OCI-LY3 (cell line): Measurements from ENCODE around the gene ZNF682.
"Not testable (repeated sequence)": the region's sequence is repeated elsewhere in the genome, so short reads cannot be mapped to it uniquely, and the experiment has no call there.

Experiments
- H2AFZ ChIP-seq: fragments of 200-600, 300-600 bp; shearing (Covaris generic); 2 replicates; pipeline ENCODE4 v1.6.0; 2014; ENCODE audit warnings: antibody characterized with exemption, low read depth, low read length
- H3K27ac ChIP-seq: fragments of 200-600, 300-600 bp; sonication (generic); 2 replicates; pipeline ENCODE4 v1.5.1; 2014; ENCODE audit warnings: mild to moderate bottlenecking, low read length, moderate library complexity, mixed read lengths
- H3K27me3 ChIP-seq: fragments of 200-600, 300-600 bp; sonication (generic); 2 replicates; pipeline ENCODE4 v1.6.1; 2014; ENCODE audit warnings: low read depth, low read length, mixed read lengths
- H3K36me3 ChIP-seq: fragments of 200-600, 300-600 bp; sonication (generic); replicated peaks from 2 replicates; pipeline ENCODE3; 2014; ENCODE audit warnings: low read depth, low read length, mixed read lengths
- H3K4me1 ChIP-seq: fragments of 300-600, 200-600 bp; sonication (generic); 2 replicates; pipeline ENCODE4 v1.6.1; 2014; ENCODE audit warnings: low read length, mixed read lengths
- H3K4me2 ChIP-seq: fragments of 200-600, 300-600 bp; sonication (generic); 2 replicates; pipeline ENCODE4 v1.6.1; 2014; ENCODE audit warnings: low read length, mixed read lengths
- H3K4me3 ChIP-seq: fragments of 300-600, 200-600 bp; sonication (generic); 2 replicates; pipeline ENCODE4 v1.5.1; 2014; ENCODE audit warnings: antibody characterized with exemption, mild to moderate bottlenecking, low read length, moderate library complexity
- H3K79me2 ChIP-seq: fragments of 300-600, 200-600 bp; shearing (Covaris generic); 2 replicates; pipeline ENCODE4 v1.6.1; 2014; ENCODE audit warnings: mild to moderate bottlenecking, low read length, mixed read lengths
- H3K9ac ChIP-seq: fragments of 300-600, 200-600 bp; shearing (Covaris generic); 2 replicates; pipeline ENCODE4 v1.6.0; 2014; ENCODE audit warnings: mild to moderate bottlenecking, low read length, moderate library complexity
- H3K9me3 ChIP-seq: fragments of 200-600, 300-600 bp; shearing (Covaris generic); 2 replicates; pipeline ENCODE4 v1.6.1; 2014; ENCODE audit warnings: low read length, mixed read lengths; ENCODE audit not compliant: insufficient read depth
- H4K20me1 ChIP-seq: fragments of 200-600, 300-600 bp; sonication (generic); 2 replicates; pipeline ENCODE4 v1.6.1; 2016; ENCODE audit warnings: low read length, mixed read lengths; ENCODE audit not compliant: insufficient read depth
- EZH2phosphoT487 ChIP-seq: fragments of 200-600 bp; shearing (Covaris generic); IDR thresholded peaks from 2 replicates; pipeline ENCODE4 v1.6.1; 2018; ENCODE audit warnings: antibody characterized with exemption, mixed run types, low read depth
- TF ChIP-seq, protein P1 (sequence below): fragments of 200-600, 300-600 bp; sonication (generic); IDR thresholded peaks from 2 replicates; pipeline ENCODE4 v1.5.1; 2014; ENCODE audit warnings: antibody characterized with exemption, low read length, low read depth

Gene ZNF682

DNA sequence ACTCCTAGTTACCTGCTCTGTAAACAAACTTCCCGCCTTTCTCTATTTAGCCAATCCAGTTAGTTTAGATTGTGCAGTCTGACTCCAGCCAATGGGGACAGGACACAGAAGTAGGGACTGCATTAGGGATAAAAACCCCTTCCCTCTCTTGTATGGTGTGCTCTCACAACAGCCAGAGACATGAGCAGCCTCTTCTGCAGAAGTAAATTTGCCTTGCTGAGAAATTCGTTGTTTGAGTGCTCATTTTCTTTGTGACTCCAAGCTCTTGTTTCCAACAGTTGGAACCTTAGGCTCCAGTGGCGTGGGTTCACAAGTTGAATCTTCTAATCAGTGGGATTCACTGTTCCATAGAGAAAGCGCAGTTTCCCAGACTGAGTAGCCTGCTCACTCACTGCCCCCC is 72.4 kb downstream of the ZNF682 start:
- TF ChIP-seq, protein P1, sequence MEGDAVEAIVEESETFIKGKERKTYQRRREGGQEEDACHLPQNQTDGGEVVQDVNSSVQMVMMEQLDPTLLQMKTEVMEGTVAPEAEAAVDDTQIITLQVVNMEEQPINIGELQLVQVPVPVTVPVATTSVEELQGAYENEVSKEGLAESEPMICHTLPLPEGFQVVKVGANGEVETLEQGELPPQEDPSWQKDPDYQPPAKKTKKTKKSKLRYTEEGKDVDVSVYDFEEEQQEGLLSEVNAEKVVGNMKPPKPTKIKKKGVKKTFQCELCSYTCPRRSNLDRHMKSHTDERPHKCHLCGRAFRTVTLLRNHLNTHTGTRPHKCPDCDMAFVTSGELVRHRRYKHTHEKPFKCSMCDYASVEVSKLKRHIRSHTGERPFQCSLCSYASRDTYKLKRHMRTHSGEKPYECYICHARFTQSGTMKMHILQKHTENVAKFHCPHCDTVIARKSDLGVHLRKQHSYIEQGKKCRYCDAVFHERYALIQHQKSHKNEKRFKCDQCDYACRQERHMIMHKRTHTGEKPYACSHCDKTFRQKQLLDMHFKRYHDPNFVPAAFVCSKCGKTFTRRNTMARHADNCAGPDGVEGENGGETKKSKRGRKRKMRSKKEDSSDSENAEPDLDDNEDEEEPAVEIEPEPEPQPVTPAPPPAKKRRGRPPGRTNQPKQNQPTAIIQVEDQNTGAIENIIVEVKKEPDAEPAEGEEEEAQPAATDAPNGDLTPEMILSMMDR = no peak
- TF ChIP-seq EZH2phosphoT487 = no peak
- peaks cover 26% of the 10 kb centered on the region for H3K9me3 ChIP-seq

DNA sequence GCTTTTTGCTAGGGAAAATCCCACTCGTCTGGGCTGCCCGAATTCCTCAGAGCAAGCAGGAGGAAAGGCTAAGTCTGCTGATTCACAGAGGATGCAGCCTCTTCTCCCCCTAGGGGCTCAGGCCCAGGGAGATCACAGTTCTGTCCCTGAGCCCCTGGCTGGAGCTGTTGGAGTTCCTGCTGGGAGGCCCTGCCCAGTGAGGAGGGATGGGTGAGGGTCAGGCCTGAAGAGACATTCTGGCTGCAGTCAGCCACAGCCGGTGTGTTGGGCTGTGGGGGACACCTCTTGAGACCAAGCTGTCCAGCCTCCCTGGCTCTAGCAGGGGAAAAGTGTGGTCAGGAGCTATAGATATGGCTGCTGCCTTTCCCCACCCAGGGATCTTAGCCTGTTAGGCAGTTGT is 73.2 kb downstream of the ZNF682 start:
- H4K20me1 ChIP-seq, H3K4me3 ChIP-seq, H3K4me1 ChIP-seq, H3K27me3 ChIP-seq, H3K36me3 ChIP-seq, H3K27ac ChIP-seq, H3K4me2 ChIP-seq, H3K9ac ChIP-seq, H2AFZ ChIP-seq, H3K79me2 ChIP-seq: not testable (repeated sequence)
- H3K9me3 ChIP-seq = peaks cover 26% of the 10 kb centered on the region

More for the DNA sequence above, 72.4 kb downstream of the ZNF682 start:
- no peaks in the 10 kb centered on the region for H3K36me3 ChIP-seq
- no peaks in the 10 kb centered on the region for H3K27me3 ChIP-seq
- no peak overlapping the region for H3K9ac ChIP-seq
- H4K20me1 ChIP-seq = no peaks in the 10 kb centered on the region
- H3K79me2 ChIP-seq = no peaks in the 10 kb centered on the region
- H2AFZ ChIP-seq = no peak overlapping the region
- no peak overlapping the region for H3K4me2 ChIP-seq
- H3K4me3 ChIP-seq = no peak overlapping the region
- no peaks in the 10 kb centered on the region for H3K4me1 ChIP-seq
- H3K27ac ChIP-seq = no peak overlapping the region

DNA sequence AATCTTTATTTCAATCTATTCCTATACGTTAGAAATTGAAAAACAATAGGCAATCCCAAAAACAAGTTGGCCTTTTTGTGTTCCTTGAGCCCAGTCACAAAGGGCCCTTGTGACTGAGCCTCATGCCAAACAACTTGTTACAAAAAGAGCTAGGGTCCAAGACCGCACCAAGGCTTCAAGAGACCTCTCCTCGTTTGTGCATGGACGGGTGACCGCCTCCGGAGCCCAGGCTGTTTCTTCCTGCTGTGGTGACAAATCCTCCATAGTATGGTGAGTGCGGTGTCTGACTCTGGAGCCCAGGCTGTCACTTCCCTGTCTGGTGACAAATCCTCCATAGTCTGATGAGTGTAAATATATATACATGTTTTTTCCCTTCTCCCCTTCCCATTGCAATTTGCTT is 74.9 kb downstream of the ZNF682 start:
- no peak overlapping the region for H3K4me2 ChIP-seq

DNA sequence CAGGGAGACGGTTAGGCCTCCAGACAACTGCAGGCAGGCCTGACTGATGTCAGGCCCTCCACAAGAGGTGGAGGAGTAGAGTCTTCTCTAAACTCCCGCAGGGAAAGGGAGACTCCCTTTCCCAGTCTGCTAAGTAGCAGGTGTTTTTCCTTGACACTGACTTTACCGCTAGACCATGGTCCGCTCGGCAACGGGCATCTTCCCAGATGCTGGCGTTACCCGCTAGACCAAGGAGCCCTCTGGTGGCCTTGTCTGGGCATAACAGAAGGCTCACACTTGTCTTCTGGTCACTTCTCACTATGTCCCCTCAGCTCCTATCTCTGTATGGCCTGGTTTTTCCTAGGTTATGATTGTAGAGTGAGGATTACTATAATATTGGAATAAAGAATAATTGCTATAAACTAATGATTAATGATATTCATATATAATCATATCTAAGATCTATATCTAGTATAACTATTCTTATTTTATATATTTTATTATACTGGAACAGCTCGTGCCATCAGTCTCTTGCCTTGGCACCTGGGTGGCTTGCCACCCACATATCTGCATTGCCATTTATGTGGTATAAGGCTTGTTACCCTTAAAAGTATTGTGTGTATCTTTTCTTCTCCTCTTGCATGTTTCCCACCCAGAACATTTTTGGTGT is 80.0 kb downstream of the ZNF682 start:
- H3K27ac ChIP-seq, H3K36me3 ChIP-seq, H3K4me1 ChIP-seq, H4K20me1 ChIP-seq, H2AFZ ChIP-seq, H3K9me3 ChIP-seq, H3K79me2 ChIP-seq, H3K27me3 ChIP-seq, H3K9ac ChIP-seq: not testable (repeated sequence)
- peak overlapping the region; percentile 61 for H3K4me2 ChIP-seq
- TF ChIP-seq, protein P1 = peak; percentile 50
- peak overlapping the region; percentile 55 for H3K4me3 ChIP-seq

More for the DNA sequence above, 74.9 kb downstream of the ZNF682 start:
- Histone ChIP-seq H3K36me3 (no peaks in the 10 kb centered on the region), H4K20me1 (no peaks in the 10 kb centered on the region), H3K9ac (no peak overlapping the region), H3K27ac (no peak overlapping the region), H3K4me1 (no peaks in the 10 kb centered on the region), H2AFZ (no peak overlapping the region), H3K27me3 (no peaks in the 10 kb centered on the region), H3K4me3 (no peak overlapping the region), H3K9me3 (peaks cover 23% of the 10 kb centered on the region), H3K79me2 (no peaks in the 10 kb centered on the region)
- no peak for TF ChIP-seq EZH2phosphoT487
- TF ChIP-seq, protein P1 = no peak

DNA sequence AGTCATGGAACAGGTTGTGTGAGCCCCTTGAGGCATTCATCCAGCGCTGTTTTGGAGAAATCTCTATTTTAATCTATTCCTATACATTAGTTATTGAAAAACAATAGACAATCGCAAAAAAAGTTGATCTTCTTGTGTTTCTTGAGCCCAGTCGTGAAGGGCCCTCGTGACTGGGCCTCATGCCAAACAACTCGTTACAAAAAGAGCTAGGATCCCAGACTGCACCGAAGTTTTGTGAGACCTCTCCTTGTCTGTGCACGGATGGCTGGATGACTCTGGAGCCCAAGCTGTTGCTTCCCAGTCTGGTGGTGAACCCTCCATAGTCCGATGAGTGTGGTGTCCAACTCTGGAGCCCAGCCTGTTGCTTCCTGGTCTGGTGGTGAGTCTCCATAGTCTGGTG is 81.5 kb downstream of the ZNF682 start:
- H3K36me3 ChIP-seq, H4K20me1 ChIP-seq: not testable (repeated sequence)

More for the DNA sequence above, 81.5 kb downstream of the ZNF682 start:
- H3K4me1 ChIP-seq, H3K4me2 ChIP-seq, H3K27me3 ChIP-seq, H3K4me3 ChIP-seq, H3K9me3 ChIP-seq, H3K27ac ChIP-seq, H3K9ac ChIP-seq, H2AFZ ChIP-seq, H3K79me2 ChIP-seq: not testable (repeated sequence)
